22Rv1 (cell line): ENCODE data around the gene FAM124A.
A peak's percentile ranks its signal among the peaks of the same experiment; 100 is the strongest.
"Not testable (repeated sequence)": the region's sequence is repeated elsewhere in the genome, so short reads cannot be mapped to it uniquely, and the experiment has no call there.

Experiments used
- H3K27ac ChIP-seq: fragments of 450-650 bp; 2 replicates; pipeline ENCODE4 v1.5.1; 2017
- CTCF ChIP-seq: fragments of 450-650 bp; IDR thresholded peaks from 2 replicates; pipeline ENCODE4 v1.5.1; 2017; ENCODE audit warnings: mild to moderate bottlenecking
- ZFX ChIP-seq: fragments of 450-650 bp; IDR thresholded peaks from 2 replicates; pipeline ENCODE4 v1.6.1; 2017; ENCODE audit warnings: antibody characterized with exemption, borderline replicate concordance

FAM124A gene

GRCh38 chr13:51280379-51280940 is 58.3 kb downstream of the FAM124A start:
- no peak for TF ChIP-seq CTCF
- no peak for TF ChIP-seq ZFX
- H3K27ac ChIP-seq = no peak overlapping the region

- no peak overlapping the region for H3K27ac ChIP-seq
- TF ChIP-seq ZFX (no peak), CTCF (no peak)
Measured at GRCh38 chr13:51282322-51282721, 60.1 kb downstream of the FAM124A start.

- H3K27ac ChIP-seq = not testable (repeated sequence)
Measured at GRCh38 chr13:51282923-51283322, 60.7 kb downstream of the FAM124A start.

GRCh38 chr13:51283371-51283770 is 61.2 kb downstream of the FAM124A start:
- TF ChIP-seq CTCF (no peak), ZFX (no peak)
- H3K27ac ChIP-seq = no peak overlapping the region

- H3K27ac ChIP-seq = no peak overlapping the region
- TF ChIP-seq ZFX (no peak), CTCF (no peak)
Measured at GRCh38 chr13:51284339-51284738, 62.1 kb downstream of the FAM124A start.

GRCh38 chr13:51286135-51287002 is 64.2 kb downstream of the FAM124A start:
- TF ChIP-seq CTCF (peak; percentile 96), ZFX (no peak)
- H3K27ac ChIP-seq = no peak overlapping the region

GRCh38 chr13:51287758-51288157 is 65.6 kb downstream of the FAM124A start:
- TF ChIP-seq CTCF (no peak), ZFX (no peak)

GRCh38 chr13:51288254-51288653 is 66.1 kb downstream of the FAM124A start:
- H3K27ac ChIP-seq = not testable (repeated sequence)

More at GRCh38 chr13:51287758-51288157, 65.6 kb downstream of the FAM124A start:
- H3K27ac ChIP-seq = no peak overlapping the region
